Left renal cortex interstitium (tissue), 4 donors: ENCODE results near the gene BTNL8. TPM values are rescaled to one million over a fixed set of nuclear protein-coding genes. Genes with fewer than 3 reads are reported as not detected.
A peak's percentile ranks its signal among the peaks of the same experiment; 100 is the strongest.

Source experiments
- DNase-seq, 4 donors: peaks; one replicate each; pipeline ENCODE4 v3.0.0-alpha.2; 2013; ENCODE audit warnings: low read depth in 4 of 4, low spot score in 2 of 4, missing footprints in 1 of 4
- polyA plus RNA-seq, 4 donors: library from polyadenylated mRNA; unstranded; fragments of 120-200 nt; gene quantifications; one replicate each; pipeline ENCODE4 v1.2.1, GENCODE V29; 2013; ENCODE audit not compliant: insufficient read length in 4 of 4

The BTNL8 gene
- polyA plus RNA-seq, result under 1 TPM; 0.18 to 0.84 (median 0.39) TPM

GRCh38 chr5:180898621-180899246, at the start of gene BTNL8:
TSS of gene BTNL8 (plus strand) at chr5:180899159. CDS start at chr5:180899311, 152 bp downstream.
- DNase-seq, result no peak

- DNase-seq, result no peak
These were observed 49.1 kb upstream of the BTNL8 start for GRCh38 chr5:180849827-180850226.

- DNase-seq, result no peak
These were observed 48.4 kb upstream of the BTNL8 start for GRCh38 chr5:180850434-180851078.

GRCh38 chr5:180852495-180852894, 46.5 kb upstream of the BTNL8 start:
- no peak for DNase-seq

- no peak for DNase-seq
These were observed 45.7 kb upstream of the BTNL8 start for GRCh38 chr5:180853121-180853847.

GRCh38 chr5:180853848-180854176, 45.1 kb upstream of the BTNL8 start:
- no peak for DNase-seq

- DNase-seq, result no peak
These were observed 40.4 kb upstream of the BTNL8 start for GRCh38 chr5:180858586-180858985.

GRCh38 chr5:180860273-180860886, 38.6 kb upstream of the BTNL8 start:
- peak in 2 of 4 donors; percentile 10 to 48 for DNase-seq

GRCh38 chr5:180860887-180861822, 37.8 kb upstream of the BTNL8 start, which contains the start of gene ZFP62:
TSS of gene ZFP62 (minus strand) at chr5:180861276. CDS start at chr5:180861219, 57 bp downstream.
- peak; percentile 65 to 85 (median 76) for DNase-seq

- no peak for DNase-seq
These were observed 36.3 kb upstream of the BTNL8 start for GRCh38 chr5:180862645-180863044.

GRCh38 chr5:180865981-180866695, 32.8 kb upstream of the BTNL8 start:
- DNase-seq, result no peak

- no peak for DNase-seq
These were observed 32.0 kb upstream of the BTNL8 start for GRCh38 chr5:180866985-180867384.

- DNase-seq, result peak; percentile 45 to 81 (median 70)
These were observed 30.0 kb upstream of the BTNL8 start for GRCh38 chr5:180868960-180869359.

- no peak for DNase-seq
These were observed 29.4 kb upstream of the BTNL8 start for GRCh38 chr5:180869587-180869986.

- no peak for DNase-seq
These were observed 28.5 kb upstream of the BTNL8 start for GRCh38 chr5:180870276-180871068.

GRCh38 chr5:180872419-180872818, 26.5 kb upstream of the BTNL8 start:
- DNase-seq, result no peak

GRCh38 chr5:180873615-180874520, 25.1 kb upstream of the BTNL8 start:
- DNase-seq, result no peak
